GM19372 (cell line): ENCODE data around the gene TBC1D16.
"Not testable (repeated sequence)": the region's sequence is repeated elsewhere in the genome, so short reads cannot be mapped to it uniquely, and the experiment has no call there.

Source experiments
- ATAC-seq: cut with Tn5 transposase; IDR thresholded peaks from one replicate; pipeline ENCODE4 v1.9.1; 2021; ENCODE audit warnings: mild to moderate bottlenecking, low read depth, moderate library complexity; ENCODE audit not compliant: unreplicated experiment

Gene TBC1D16

DNA sequence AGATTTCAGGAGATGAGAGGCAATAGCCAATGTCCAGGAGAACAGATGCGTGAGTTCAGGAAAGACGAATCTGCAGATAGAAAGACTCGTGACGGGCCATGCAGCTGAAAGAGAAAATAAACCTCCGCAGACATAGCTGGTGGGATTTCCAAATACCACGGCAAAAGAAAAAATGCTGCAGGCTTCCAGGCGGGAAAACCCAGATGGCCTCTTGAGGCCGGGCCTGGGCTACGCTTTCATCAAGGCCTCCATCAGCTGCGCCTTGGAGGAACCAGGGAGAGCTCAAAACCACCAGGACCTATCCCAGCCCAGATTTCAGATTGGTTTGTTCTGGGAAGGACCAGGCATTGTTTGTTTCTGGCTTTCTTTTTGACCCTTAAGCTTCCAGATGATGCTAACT is 17.4 kb upstream of the TBC1D16 start:
- no peak for ATAC-seq

DNA sequence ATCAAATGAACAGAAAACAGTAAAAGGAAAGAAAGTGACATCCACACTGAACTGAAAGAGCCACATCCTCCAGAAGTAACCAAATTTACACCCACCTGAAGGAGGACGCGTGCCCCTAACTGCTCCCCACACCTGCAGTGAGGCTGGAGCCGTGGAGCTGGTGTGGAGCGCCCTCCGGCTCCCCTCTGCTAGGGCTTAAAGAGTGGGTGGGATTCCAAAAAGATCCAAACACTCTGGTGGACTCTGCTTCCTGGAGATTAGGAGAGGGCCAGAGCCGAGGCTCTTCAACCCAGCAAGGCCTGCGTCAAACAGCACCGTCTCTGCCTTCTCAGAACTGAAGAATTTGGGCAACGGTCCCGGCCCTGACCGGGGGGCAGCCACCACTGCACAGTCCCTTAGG is 16.0 kb upstream of the TBC1D16 start:
- ATAC-seq, result no peak

DNA sequence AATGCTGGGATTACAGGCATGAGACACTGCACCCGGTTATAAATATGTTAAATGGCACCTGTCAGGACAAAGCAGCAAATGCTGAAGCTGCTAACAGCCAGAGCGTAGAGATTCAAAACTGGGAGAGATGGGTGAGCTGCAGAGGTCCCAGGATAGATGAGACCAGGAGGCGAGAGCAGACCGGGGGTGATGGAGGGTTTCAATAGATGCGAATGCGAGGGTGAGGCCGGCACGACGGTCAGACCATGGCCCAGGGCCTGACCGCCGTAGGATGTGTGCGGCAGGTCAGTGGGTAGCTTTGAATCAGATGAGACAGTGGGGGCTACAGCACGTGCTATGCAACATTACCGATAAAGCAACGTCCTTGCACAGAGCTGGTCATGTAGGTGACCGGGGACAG is 15.0 kb upstream of the TBC1D16 start:
- ATAC-seq, result no peak

- ATAC-seq, result no peak
These were observed 14.3 kb upstream of the TBC1D16 start for GRCh38 chr17:80049986-80050385.

DNA sequence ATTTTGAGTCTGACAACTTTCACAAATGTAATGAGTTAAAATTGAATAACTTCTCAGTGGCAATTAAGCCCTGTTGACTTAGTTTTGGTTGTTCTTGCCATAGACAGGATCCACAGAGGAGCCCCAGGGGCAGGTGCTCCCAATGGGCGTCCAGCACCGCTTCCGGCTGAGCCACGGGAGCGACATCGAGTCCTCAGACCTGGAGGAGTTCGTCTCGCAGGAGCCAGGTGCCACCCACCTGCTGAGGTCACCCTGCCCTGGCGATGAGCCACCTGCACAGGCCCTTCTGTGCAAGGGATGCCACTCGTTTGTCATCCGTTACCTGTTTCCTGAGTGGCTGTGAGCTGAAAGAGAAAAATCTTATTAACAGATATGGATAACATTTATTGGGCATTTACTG is 11.5 kb upstream of the TBC1D16 start:
- no peak for ATAC-seq

- ATAC-seq, result not testable (repeated sequence)
These were observed 11.0 kb upstream of the TBC1D16 start for GRCh38 chr17:80046709-80047108.

- ATAC-seq, result no peak
These were observed 10.0 kb upstream of the TBC1D16 start for GRCh38 chr17:80045703-80046102.

GRCh38 chr17:80043963-80044362 is 8.3 kb upstream of the TBC1D16 start:
- ATAC-seq, result no peak

- ATAC-seq, result no peak
These were observed 1.2 kb upstream of the TBC1D16 start for GRCh38 chr17:80036715-80037477.

GRCh38 chr17:80035937-80036714 is 454 bp upstream of the TBC1D16 start, which contains the start of gene CCDC40:
Gene CCDC40 (plus strand): TSS chr17:80036642. CDS start chr17:80036663, 21 bp downstream.
- ATAC-seq, result peak; percentile 67

- peak; percentile 8 for ATAC-seq
These were observed 633 bp downstream of the TBC1D16 start for GRCh38 chr17:80034791-80035686.

GRCh38 chr17:80033840-80034239 is 1.8 kb downstream of the TBC1D16 start:
- ATAC-seq, result no peak

GRCh38 chr17:80032614-80033171 is 3.0 kb downstream of the TBC1D16 start:
- no peak for ATAC-seq

GRCh38 chr17:80031691-80032430 is 3.8 kb downstream of the TBC1D16 start:
- no peak for ATAC-seq

DNA sequence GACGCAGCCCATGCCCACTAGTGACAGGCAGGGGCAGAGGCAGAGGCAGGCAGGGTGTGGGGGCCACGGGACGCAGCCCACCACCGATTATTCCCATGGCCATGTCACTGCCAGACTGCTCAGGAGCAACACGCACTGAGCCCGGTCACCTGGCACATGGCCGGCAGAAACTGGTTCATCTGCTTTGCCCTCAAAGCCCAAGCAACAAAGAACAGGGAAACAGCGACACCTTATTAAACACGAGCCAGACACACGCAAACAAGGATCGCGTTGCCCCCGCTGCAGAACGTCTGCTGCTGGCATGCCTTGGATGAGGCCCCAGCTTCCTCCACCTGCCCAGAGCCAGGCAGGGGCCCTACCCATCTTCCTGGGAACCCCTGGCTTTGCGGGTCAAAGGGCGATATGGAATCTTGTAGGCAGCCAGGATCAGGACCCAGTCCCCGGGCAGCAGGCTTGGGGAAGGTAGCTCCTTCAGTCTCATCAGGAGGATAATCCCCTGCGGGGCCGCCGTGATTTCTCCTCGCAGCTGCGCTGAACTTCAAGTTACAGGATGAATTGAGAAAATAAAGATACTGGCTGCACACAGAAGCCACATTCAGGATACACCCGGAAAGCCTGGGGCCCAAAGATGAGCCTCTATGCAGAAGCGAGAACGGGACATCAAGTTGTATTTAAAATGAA is 4.8 kb downstream of the TBC1D16 start:
- ATAC-seq, result no peak

DNA sequence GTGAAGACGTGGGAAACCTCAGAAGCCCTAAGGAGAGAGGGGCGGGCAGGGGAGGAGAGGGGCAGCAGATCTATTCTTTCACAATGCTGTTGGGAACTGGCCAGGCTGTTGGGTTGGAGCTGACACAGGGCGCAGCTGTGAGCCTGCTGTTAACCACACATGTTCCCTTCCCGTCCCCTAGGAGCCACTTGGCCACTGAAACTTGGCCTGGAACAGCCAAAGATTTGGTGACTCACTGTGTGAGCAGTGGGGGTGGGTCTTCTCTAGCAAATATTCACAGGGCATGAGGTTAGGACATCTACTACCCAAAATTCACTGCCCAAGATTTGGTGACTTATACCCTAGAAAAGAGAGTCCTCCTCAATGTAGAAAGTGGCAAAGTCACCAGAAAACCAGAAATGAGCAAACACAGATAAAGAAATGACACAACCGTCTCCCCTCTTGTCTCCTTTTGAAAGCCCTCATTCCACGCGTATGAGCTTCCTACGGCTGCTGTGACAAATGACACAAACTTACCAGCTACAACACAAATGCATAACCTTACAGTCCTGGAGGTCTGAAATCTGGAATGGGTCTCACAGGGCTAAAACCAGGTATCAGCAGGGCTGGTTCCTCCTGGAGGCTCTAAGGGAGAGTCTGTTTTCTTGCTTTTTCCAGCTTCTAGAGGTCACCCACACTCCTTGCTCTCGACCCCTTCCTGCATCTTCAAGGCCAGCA is 6.3 kb downstream of the TBC1D16 start:
- no peak for ATAC-seq

DNA sequence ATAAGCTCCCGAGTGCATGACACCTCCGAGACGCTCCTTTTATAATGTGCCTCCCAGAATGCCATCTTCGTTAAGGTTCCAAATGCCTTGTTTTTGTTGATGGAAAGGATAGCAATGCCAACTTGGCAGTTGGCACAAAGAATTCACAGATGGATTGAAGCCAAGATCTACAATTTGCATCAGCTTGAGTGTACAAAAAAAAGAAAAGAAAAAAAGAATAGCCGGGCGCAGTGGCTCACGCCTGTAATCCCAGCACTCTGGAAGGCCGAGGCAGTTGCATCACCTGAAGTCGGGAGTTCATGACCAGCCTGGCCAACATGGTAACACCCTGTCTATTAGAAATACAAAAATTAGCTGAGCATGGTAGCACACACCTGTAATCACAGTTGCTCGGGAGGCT is 7.6 kb downstream of the TBC1D16 start:
- no peak for ATAC-seq

- ATAC-seq, result no peak
These were observed 8.6 kb downstream of the TBC1D16 start for GRCh38 chr17:80027043-80027435.
